Skeletal muscle satellite cell (primary cell): Measurements from ENCODE around the gene CBLIF.
"Not testable (repeated sequence)": the region's sequence is repeated elsewhere in the genome, so short reads cannot be mapped to it uniquely, and the experiment has no call there.

Experiments
- H3K27me3 ChIP-seq: 2 replicates; pipeline ENCODE4 v1.7.0; 2013; ENCODE audit warnings: low read length; ENCODE audit not compliant: control insufficient read depth, insufficient read depth
- H3K36me3 ChIP-seq: 2 replicates; pipeline ENCODE4 v1.7.0; 2013; ENCODE audit warnings: mild to moderate bottlenecking, control low read depth, low read length; ENCODE audit not compliant: insufficient read depth
- H3K4me1 ChIP-seq: 2 replicates; pipeline ENCODE4 v1.7.0; 2013; ENCODE audit warnings: low read length; ENCODE audit not compliant: control insufficient read depth, insufficient read depth
- H3K4me2 ChIP-seq: 2 replicates; pipeline ENCODE4 v1.7.0; 2013; ENCODE audit warnings: mild to moderate bottlenecking, low read length
- H3K4me3 ChIP-seq: 2 replicates; pipeline ENCODE4 v1.7.0; 2013; ENCODE audit warnings: low read length
- H3K9ac ChIP-seq: 2 replicates; pipeline ENCODE4 v1.7.0; 2013; ENCODE audit warnings: mild to moderate bottlenecking, low read depth, low read length, moderate library complexity
- H3K9me3 ChIP-seq: replicated peaks from 2 replicates; pipeline ENCODE4 v1.7.0; 2013; ENCODE audit warnings: mild to moderate bottlenecking, control low read depth, low read length

CBLIF gene

GRCh38 chr11:59866836-59867235 lies 21.5 kb upstream of the CBLIF start:
- Histone ChIP-seq H3K27me3 (no peaks in the 10 kb centered on the region), H3K36me3 (no peaks in the 10 kb centered on the region), H3K4me1 (no peaks in the 10 kb centered on the region), H3K9me3 (no peaks in the 10 kb centered on the region), H3K4me2 (no peak overlapping the region), H3K4me3 (no peak overlapping the region), H3K9ac (no peak overlapping the region)

DNA sequence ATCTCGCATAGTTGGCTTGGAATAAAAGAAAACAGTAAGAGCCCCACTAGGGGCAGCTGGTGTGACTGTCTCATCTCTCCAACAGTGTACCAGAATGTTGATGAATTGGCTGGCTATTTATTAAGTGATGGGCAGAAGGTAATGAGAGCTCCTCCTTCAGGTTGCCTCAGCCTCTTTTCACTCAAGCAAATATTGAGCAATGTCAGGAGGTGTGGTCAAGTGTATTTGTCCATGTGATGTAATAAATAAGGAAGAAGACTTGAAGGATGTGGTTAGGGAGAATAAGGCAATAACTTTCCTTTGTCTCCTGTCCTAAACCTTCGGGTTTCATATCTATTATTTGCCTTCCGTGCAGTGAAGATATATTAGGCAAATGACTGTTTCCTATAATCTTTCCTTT lies 21.1 kb upstream of the CBLIF start, which contains the start of gene TCN1:
TSS of gene TCN1 (minus strand) at position 91 of the 400 bp plus-strand sequence. CDS start at position 74, 17 bp downstream.
- Histone ChIP-seq H3K36me3 (no peaks in the 10 kb centered on the region), H3K9me3 (no peaks in the 10 kb centered on the region), H3K4me1 (no peaks in the 10 kb centered on the region), H3K4me3 (no peak within 1 kb of the TSS), H3K4me2 (no peak within 1 kb of the TSS), H3K27me3 (no peaks in the 10 kb centered on the region), H3K9ac (no peak within 1 kb of the TSS)

- no peak overlapping the region for H3K4me2 ChIP-seq
- H3K27me3 ChIP-seq = no peaks in the 10 kb centered on the region
- H3K4me1 ChIP-seq = no peaks in the 10 kb centered on the region
- no peaks in the 10 kb centered on the region for H3K36me3 ChIP-seq
- H3K9ac ChIP-seq = no peak overlapping the region
- no peaks in the 10 kb centered on the region for H3K9me3 ChIP-seq
- H3K4me3 ChIP-seq = no peak overlapping the region
Observed at GRCh38 chr11:59865031-59865430, 19.7 kb upstream of the CBLIF start.

DNA sequence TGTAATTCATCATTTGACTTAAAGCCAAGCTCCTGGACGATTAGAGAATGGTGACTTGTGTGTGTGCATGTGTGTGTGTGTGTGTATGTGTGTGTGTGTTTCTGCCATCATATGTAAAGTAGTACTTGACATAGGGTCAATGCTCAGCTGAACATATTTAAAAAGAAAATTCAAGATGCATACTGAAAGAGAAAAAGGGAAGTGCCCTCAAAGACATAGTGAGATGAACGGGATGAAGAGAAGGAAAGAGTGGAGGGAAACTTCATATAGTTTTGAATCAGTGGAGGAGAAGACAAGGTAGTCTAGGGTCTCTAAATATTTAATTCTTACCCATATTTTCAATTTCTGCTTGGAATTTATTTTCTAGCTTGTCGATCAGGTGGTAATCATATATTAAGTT lies 17.0 kb upstream of the CBLIF start:
- no peaks in the 10 kb centered on the region for H3K4me1 ChIP-seq
- no peak overlapping the region for H3K4me2 ChIP-seq
- H3K9ac ChIP-seq = no peak overlapping the region
- H3K9me3 ChIP-seq = no peaks in the 10 kb centered on the region
- no peaks in the 10 kb centered on the region for H3K27me3 ChIP-seq
- no peaks in the 10 kb centered on the region for H3K36me3 ChIP-seq
- H3K4me3 ChIP-seq = no peak overlapping the region

- Histone ChIP-seq H3K9me3 (no peaks in the 10 kb centered on the region), H3K4me2 (no peak overlapping the region), H3K9ac (no peak overlapping the region), H3K36me3 (no peaks in the 10 kb centered on the region), H3K4me3 (no peak overlapping the region), H3K27me3 (no peaks in the 10 kb centered on the region), H3K4me1 (no peaks in the 10 kb centered on the region)
Observed at GRCh38 chr11:59859673-59860072, 14.4 kb upstream of the CBLIF start.

DNA sequence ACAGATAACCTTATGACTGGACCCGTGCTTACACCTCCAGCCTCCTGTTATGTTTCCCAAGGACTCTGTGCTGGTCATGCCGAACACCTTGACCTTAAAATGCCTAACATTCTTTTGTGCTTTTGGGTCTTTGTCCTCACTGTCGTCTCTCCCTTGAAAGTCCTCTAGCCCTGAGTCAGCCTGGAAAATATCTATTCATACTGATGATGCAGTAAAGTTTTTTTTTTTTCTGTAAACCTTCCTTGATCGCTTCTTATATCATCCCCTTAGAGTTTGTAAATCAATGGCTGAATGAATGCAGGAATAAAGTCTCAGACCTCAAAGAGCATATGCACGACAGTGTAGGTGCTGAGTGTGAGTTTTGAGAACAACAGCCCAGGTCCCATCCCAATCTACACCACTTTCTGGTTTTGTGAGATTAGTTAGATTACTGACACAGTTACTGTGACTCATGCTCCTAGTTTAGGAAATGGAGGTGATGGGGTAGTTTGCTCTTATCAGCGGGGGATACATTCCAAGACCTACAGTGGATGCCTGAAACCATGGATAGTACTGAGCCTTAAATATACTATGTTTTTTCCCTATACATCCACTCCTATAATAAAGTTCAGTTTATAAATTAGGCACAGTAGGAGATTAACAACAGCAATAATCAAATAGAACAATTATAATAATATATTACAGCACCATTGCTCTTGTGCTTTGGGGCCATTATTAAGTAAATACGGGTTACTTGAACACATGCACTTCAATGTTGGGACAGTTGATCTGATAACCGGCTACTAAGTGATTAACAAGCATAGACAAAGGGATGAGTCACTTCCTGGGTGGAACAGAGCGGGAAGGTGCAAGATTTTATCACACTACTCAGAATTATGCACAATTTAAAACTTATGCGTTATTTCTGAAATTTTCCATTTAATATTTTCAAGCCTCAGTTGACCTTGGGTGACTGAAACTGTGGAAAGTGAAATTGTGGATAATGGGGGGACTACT lies 12.4 kb upstream of the CBLIF start:
- Histone ChIP-seq H3K4me3 (no peak overlapping the region), H3K9ac (no peak overlapping the region), H3K4me1 (no peaks in the 10 kb centered on the region), H3K4me2 (no peak overlapping the region), H3K36me3 (no peaks in the 10 kb centered on the region), H3K27me3 (no peaks in the 10 kb centered on the region), H3K9me3 (no peaks in the 10 kb centered on the region)

DNA sequence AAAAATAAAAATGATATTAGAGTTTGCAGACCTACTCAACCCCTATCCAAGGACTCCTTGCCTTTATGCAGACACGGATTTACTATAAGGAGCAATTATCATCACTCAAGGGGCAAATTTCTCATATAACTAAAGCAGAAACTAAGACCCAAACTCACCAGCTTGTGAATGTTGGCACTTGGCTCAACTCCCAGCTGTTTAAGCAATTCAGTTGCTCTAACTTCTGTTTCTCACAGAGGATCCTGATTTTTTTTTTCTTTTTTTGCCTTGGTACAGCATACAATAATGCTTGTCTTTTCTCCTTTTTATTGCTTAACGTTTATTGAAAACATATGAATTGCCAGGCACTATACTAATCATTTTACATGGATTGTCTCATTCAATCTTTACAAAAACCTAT lies 9.6 kb upstream of the CBLIF start:
- Histone ChIP-seq H3K9me3 (no peaks in the 10 kb centered on the region), H3K9ac (no peak overlapping the region), H3K4me3 (no peak overlapping the region), H3K36me3 (no peaks in the 10 kb centered on the region), H3K4me1 (no peaks in the 10 kb centered on the region), H3K27me3 (no peaks in the 10 kb centered on the region), H3K4me2 (no peak overlapping the region)

DNA sequence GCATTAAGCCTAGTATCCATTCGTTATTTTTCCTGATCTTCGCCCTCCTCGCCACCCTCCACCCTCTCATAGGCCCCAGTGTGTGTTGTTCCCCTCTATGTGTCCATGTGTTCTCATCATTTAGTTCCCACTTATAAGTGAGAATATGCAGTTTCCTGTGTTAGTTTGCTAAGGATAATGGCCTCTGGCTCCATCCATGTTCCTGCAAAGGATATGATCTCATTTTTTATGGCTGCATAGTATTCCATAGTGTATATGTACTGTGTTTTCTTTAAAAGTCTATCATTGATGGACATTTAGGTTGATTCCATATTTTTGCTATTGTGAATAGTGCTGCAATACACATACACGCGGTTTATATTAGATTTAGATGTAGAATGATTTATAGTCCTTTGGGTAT lies 6.1 kb upstream of the CBLIF start:
- H3K36me3 ChIP-seq, H3K9ac ChIP-seq, H3K9me3 ChIP-seq, H3K4me1 ChIP-seq, H3K4me2 ChIP-seq, H3K4me3 ChIP-seq, H3K27me3 ChIP-seq: not testable (repeated sequence)

- H3K9ac ChIP-seq, H3K27me3 ChIP-seq, H3K4me1 ChIP-seq, H3K9me3 ChIP-seq, H3K36me3 ChIP-seq, H3K4me3 ChIP-seq, H3K4me2 ChIP-seq: not testable (repeated sequence)
Observed at GRCh38 chr11:59849551-59849950, 4.3 kb upstream of the CBLIF start.

DNA sequence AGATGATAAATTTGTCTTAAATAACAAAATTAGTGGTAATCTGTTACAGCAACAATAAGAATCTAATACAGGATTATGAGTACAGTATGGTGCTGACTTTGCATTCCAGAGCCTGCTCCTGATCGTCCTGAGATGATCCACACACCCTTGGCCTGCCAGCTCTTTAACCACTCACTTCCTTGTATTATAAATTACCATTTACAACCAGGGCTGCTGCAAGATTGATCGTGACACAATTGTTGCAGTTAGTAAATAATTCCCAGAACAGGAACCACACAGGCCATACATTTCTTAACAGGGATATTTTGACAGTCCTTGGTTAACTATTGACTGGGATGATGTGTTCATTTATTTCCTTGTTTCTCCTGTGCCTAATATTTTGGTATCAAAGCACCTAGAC lies 3.8 kb upstream of the CBLIF start:
- Histone ChIP-seq H3K4me1 (no peaks in the 10 kb centered on the region), H3K4me2 (no peak overlapping the region), H3K36me3 (no peaks in the 10 kb centered on the region), H3K9me3 (no peaks in the 10 kb centered on the region), H3K9ac (no peak overlapping the region), H3K27me3 (no peaks in the 10 kb centered on the region), H3K4me3 (no peak overlapping the region)

GRCh38 chr11:59848439-59848838 lies 3.1 kb upstream of the CBLIF start:
- H3K4me3 ChIP-seq, H3K9me3 ChIP-seq, H3K4me2 ChIP-seq: not testable (repeated sequence)

GRCh38 chr11:59847626-59848025 lies 2.3 kb upstream of the CBLIF start:
- Histone ChIP-seq H3K4me3 (no peak overlapping the region), H3K4me1 (no peaks in the 10 kb centered on the region), H3K9ac (no peak overlapping the region), H3K27me3 (no peaks in the 10 kb centered on the region), H3K4me2 (no peak overlapping the region), H3K9me3 (no peaks in the 10 kb centered on the region), H3K36me3 (no peaks in the 10 kb centered on the region)

More at GRCh38 chr11:59848439-59848838, 3.1 kb upstream of the CBLIF start:
- not testable (repeated sequence) for H3K36me3 ChIP-seq, H3K4me1 ChIP-seq, H3K27me3 ChIP-seq, H3K9ac ChIP-seq
